ENCODE results near the gene ISM1.

GRCh38 chr20:13271977-13272975, 51.2 kb downstream of the ISM1 start:
- no peak for TF ChIP-seq ZFP3 (CRISPR knock-in tag; IDR thresholded peaks at IDR 0.05)
- TF ChIP-seq TCF4 (CRISPR knock-in tag; IDR thresholded peaks at IDR 0.05; ENCODE audit: borderline replicate concordance) = no peak
- TF ChIP-seq ZNF70 (CRISPR knock-in tag; IDR thresholded peaks at IDR 0.05) = no peak
- no peak for TF ChIP-seq OSR1 (CRISPR knock-in tag; IDR thresholded peaks at IDR 0.05)
- TF ChIP-seq ZNF565 (CRISPR knock-in tag; conservative IDR thresholded peaks at IDR 0.05; ENCODE audit: low read depth) = no peak
- no peak for TF ChIP-seq ESRRG (CRISPR knock-in tag; IDR thresholded peaks at IDR 0.05)
- TF ChIP-seq TOX (CRISPR knock-in tag; IDR thresholded peaks at IDR 0.05; ENCODE audit: borderline replicate concordance) = no peak
- TF ChIP-seq PATZ1 (CRISPR knock-in tag; IDR thresholded peaks at IDR 0.05; ENCODE audit: borderline replicate concordance) = no peak
- TF ChIP-seq ZC3H10 (CRISPR knock-in tag; IDR thresholded peaks at IDR 0.05) = no peak
- no peak for TF ChIP-seq CSRNP3 (CRISPR knock-in tag; IDR thresholded peaks at IDR 0.05)
